DND-41 (cell line): ENCODE results near the gene CXCL10.
"Not testable (repeated sequence)": the region's sequence is repeated elsewhere in the genome, so short reads cannot be mapped to it uniquely, and the experiment has no call there.

Source experiments
- ATAC-seq: fragments of 200-7000 bp; cut with Tn5 transposase; 3 replicates; pipeline ENCODE4 v1.9.1; 2021; ENCODE audit warnings: low read depth; ENCODE audit not compliant: insufficient read depth
- DNase-seq: peaks from one replicate; pipeline ENCODE4 v3.0.0-alpha.2; 2020
- H2AFZ ChIP-seq: 2 replicates; pipeline ENCODE4 v1.6.0; 2012; ENCODE audit warnings: low read depth, low read length
- H3K27ac ChIP-seq: 2 replicates; pipeline ENCODE4 v1.5.1; 2012; ENCODE audit warnings: low read length, inconsistent platforms
- H3K27me3 ChIP-seq: fragments of 200-600 bp; sonication (generic); 2 replicates; pipeline ENCODE4 v1.6.0; 2012; ENCODE audit warnings: low read length, mild to moderate bottlenecking, inconsistent platforms; ENCODE audit not compliant: insufficient read depth, poor library complexity
- H3K36me3 ChIP-seq: 2 replicates; pipeline ENCODE4 v1.5.1; 2012; ENCODE audit warnings: low read length, inconsistent platforms; ENCODE audit not compliant: insufficient read depth
- H3K4me1 ChIP-seq: 2 replicates; pipeline ENCODE4 v1.5.1; 2012; ENCODE audit warnings: mild to moderate bottlenecking, low read length; ENCODE audit not compliant: insufficient read depth
- H3K4me2 ChIP-seq: 2 replicates; pipeline ENCODE4 v1.6.0; 2012; ENCODE audit warnings: mild to moderate bottlenecking, moderate library complexity, low read length, inconsistent platforms; ENCODE audit not compliant: insufficient read depth
- H3K4me3 ChIP-seq, 2 experiments: fragments of 200-600 bp in 1 of 2; shearing (Covaris generic) in 1 of 2; 2 replicates each; pipeline ENCODE4 v1.5.1; 2012 to 2016; ENCODE audit warnings: inconsistent platforms in 2 of 2, low read length in 2 of 2, mild to moderate bottlenecking in 2 of 2, low read depth in 1 of 2, moderate library complexity in 1 of 2
- H3K79me2 ChIP-seq: 2 replicates; pipeline ENCODE4 v1.6.0; 2012; ENCODE audit warnings: low read length, inconsistent platforms; ENCODE audit not compliant: insufficient read depth
- H3K9ac ChIP-seq: 2 replicates; pipeline ENCODE4 v1.6.0; 2012; ENCODE audit warnings: low read depth, mild to moderate bottlenecking, inconsistent platforms, low read length, moderate library complexity
- H3K9me3 ChIP-seq: 2 replicates; pipeline ENCODE4 v1.5.1; 2012; ENCODE audit warnings: low read length, moderate library complexity, mild to moderate bottlenecking, inconsistent platforms; ENCODE audit not compliant: insufficient read depth, severe bottlenecking
- H4K20me1 ChIP-seq: 2 replicates; pipeline ENCODE4 v1.6.0; 2012; ENCODE audit warnings: low read length; ENCODE audit not compliant: insufficient read depth
- EZH2 ChIP-seq: IDR thresholded peaks from 3 replicates; pipeline ENCODE4 v1.6.1; 2012; ENCODE audit warnings: borderline replicate concordance, low read depth, mild to moderate bottlenecking, moderate library complexity, low read length, inconsistent platforms; ENCODE audit not compliant: severe bottlenecking

CXCL10 gene

GRCh38 chr4:76053730-76054129, 30.4 kb upstream of the CXCL10 start:
- ATAC-seq (no peak), DNase-seq (no peak)
- Histone ChIP-seq H3K4me1 (no peaks in the 10 kb centered on the region), H3K4me2 (no peak overlapping the region), H3K79me2 (no peaks in the 10 kb centered on the region), H3K27ac (no peak overlapping the region), H4K20me1 (no peaks in the 10 kb centered on the region), H3K9ac (no peak overlapping the region), H3K27me3 (peaks cover 32% of the 10 kb centered on the region), H2AFZ (no peak overlapping the region), H3K4me3 (no peak overlapping the region), H3K36me3 (no peaks in the 10 kb centered on the region), H3K9me3 (no peaks in the 10 kb centered on the region)
- TF ChIP-seq EZH2 = no peak

GRCh38 chr4:76050560-76051050, 27.3 kb upstream of the CXCL10 start:
- H3K79me2 ChIP-seq, DNase-seq, H3K36me3 ChIP-seq, H2AFZ ChIP-seq, H3K9ac ChIP-seq, ATAC-seq, H3K27ac ChIP-seq, H3K4me1 ChIP-seq, H3K4me2 ChIP-seq, H4K20me1 ChIP-seq, H3K4me3 ChIP-seq, H3K9me3 ChIP-seq: not testable (repeated sequence)
- H3K27me3 ChIP-seq = peaks cover 13% of the 10 kb centered on the region

GRCh38 chr4:76049860-76050416, 26.6 kb upstream of the CXCL10 start:
- not testable (repeated sequence) for H3K4me1 ChIP-seq, H3K4me2 ChIP-seq

GRCh38 chr4:76044686-76045085, 21.4 kb upstream of the CXCL10 start:
- H2AFZ ChIP-seq, DNase-seq, H3K4me3 ChIP-seq, H3K79me2 ChIP-seq, H3K27ac ChIP-seq, H3K9ac ChIP-seq, H3K4me1 ChIP-seq, H4K20me1 ChIP-seq, H3K4me2 ChIP-seq, ATAC-seq, H3K27me3 ChIP-seq, H3K36me3 ChIP-seq, H3K9me3 ChIP-seq: not testable (repeated sequence)

More at GRCh38 chr4:76049860-76050416, 26.6 kb upstream of the CXCL10 start:
- not testable (repeated sequence) for H2AFZ ChIP-seq, ATAC-seq, H3K9me3 ChIP-seq, H3K9ac ChIP-seq, H3K79me2 ChIP-seq, H4K20me1 ChIP-seq, H3K36me3 ChIP-seq, H3K27me3 ChIP-seq, H3K4me3 ChIP-seq, DNase-seq, H3K27ac ChIP-seq

- H3K4me3 ChIP-seq, DNase-seq, H3K27ac ChIP-seq, H3K79me2 ChIP-seq, H3K4me1 ChIP-seq, H3K4me2 ChIP-seq, H3K27me3 ChIP-seq, ATAC-seq, H3K9me3 ChIP-seq, H2AFZ ChIP-seq, H4K20me1 ChIP-seq, H3K36me3 ChIP-seq, H3K9ac ChIP-seq: not testable (repeated sequence)
These were observed 20.0 kb upstream of the CXCL10 start for GRCh38 chr4:76043306-76043705.

- H3K4me1 ChIP-seq, H3K36me3 ChIP-seq, H3K9me3 ChIP-seq, H3K4me2 ChIP-seq, H3K9ac ChIP-seq, H4K20me1 ChIP-seq, H3K27me3 ChIP-seq, DNase-seq, ATAC-seq, H3K27ac ChIP-seq, H2AFZ ChIP-seq, H3K79me2 ChIP-seq, H3K4me3 ChIP-seq: not testable (repeated sequence)
These were observed 19.1 kb upstream of the CXCL10 start for GRCh38 chr4:76042241-76042998.
